Mucosa of descending colon (tissue), 3 donors: ENCODE results near the gene SMAD6. TPM values are rescaled to one million over a fixed set of nuclear protein-coding genes. Genes with fewer than 3 reads are reported as not detected.
A peak's percentile ranks its signal among the peaks of the same experiment; 100 is the strongest.

ENCODE experiments used
- ATAC-seq: fragments of 200-7000 bp; cut with Tn5 transposase; one replicate; pipeline ENCODE4 v1.9.1; 2020; ENCODE audit warnings: mild to moderate bottlenecking, moderate library complexity
- DNase-seq, 3 donors: peaks; one replicate each; pipeline ENCODE4 v3.0.0-alpha.2; 2020
- H3K36me3 ChIP-seq: fragments of 200-600 bp; one replicate; pipeline ENCODE4 v1.8.0; 2021; ENCODE audit warnings: low read depth, mild to moderate bottlenecking
- H3K4me1 ChIP-seq: fragments of 200-600 bp; one replicate; pipeline ENCODE4 v1.8.0; 2021; ENCODE audit warnings: low read depth, mild to moderate bottlenecking
- H3K4me3 ChIP-seq: fragments of 200-600 bp; one replicate; pipeline ENCODE4 v1.8.0; 2021; ENCODE audit warnings: mild to moderate bottlenecking
- H3K9me3 ChIP-seq: fragments of 200-600 bp; one replicate; pipeline ENCODE4 v1.8.0; 2021; ENCODE audit warnings: mild to moderate bottlenecking
- intact Hi-C, 2 donors: fragments of 100-400 bp; cut with DNase I in 1 of 2; cut with micrococcal nuclease in 1 of 2; formaldehyde crosslinking; loops; one replicate each; pipeline versions ENCODE4 v1.11.0 to v1.11.1; 2022; cut with DNase I, micrococcal nuclease
- total RNA-seq, 3 donors: library from RNA; stranded (reverse); fragmentation: NEBNext Ultra II Directional in 2 of 3; extraction: Animal tissue kit (Norgen Biotek cat#: 25700) in 2 of 3; gene quantifications; one replicate each; pipeline versions ENCODE4 v1.2.1 to v1.2.4, GENCODE V29; 2021 to 2023
- TF ChIP-seq, protein P1 (sequence below): fragments of 200-600 bp; IDR thresholded peaks from one replicate; pipeline ENCODE4 v1.8.0; 2022; ENCODE audit warnings: antibody characterized with exemption, mild to moderate bottlenecking
- donor health status: DM: no; HTN: no; CAD: no; lungs with moderate emphysema.
- donor health status: DM: no; HTN: no; CAD: no.
- donor health status: DM: no; HTN: yes; CAD: no.

The SMAD6 gene
- total RNA-seq, 3 donors from 2014 or later = 11.5 to 18.5 (median 12.8) TPM

DNA sequence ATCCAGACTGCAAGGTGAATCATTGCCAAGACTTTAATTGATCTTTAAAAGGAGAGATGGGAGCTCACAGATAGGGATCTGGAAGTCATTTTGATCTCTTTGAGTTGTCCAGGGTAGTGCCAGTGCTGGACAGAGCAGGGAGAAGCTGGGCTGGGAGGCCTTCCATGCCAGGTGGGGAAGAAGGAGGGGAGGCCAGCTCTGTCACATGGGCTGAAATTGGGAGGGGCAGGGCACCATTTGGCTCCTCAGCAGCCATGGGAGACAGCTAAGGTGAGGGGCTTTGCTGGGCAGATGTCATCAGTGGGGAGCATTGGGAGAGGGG, 23.4 kb downstream of the SMAD6 start:
- intact Hi-C loops = no loop called here
- H3K4me3 ChIP-seq = no peak overlapping the region
- TF ChIP-seq, protein P1, sequence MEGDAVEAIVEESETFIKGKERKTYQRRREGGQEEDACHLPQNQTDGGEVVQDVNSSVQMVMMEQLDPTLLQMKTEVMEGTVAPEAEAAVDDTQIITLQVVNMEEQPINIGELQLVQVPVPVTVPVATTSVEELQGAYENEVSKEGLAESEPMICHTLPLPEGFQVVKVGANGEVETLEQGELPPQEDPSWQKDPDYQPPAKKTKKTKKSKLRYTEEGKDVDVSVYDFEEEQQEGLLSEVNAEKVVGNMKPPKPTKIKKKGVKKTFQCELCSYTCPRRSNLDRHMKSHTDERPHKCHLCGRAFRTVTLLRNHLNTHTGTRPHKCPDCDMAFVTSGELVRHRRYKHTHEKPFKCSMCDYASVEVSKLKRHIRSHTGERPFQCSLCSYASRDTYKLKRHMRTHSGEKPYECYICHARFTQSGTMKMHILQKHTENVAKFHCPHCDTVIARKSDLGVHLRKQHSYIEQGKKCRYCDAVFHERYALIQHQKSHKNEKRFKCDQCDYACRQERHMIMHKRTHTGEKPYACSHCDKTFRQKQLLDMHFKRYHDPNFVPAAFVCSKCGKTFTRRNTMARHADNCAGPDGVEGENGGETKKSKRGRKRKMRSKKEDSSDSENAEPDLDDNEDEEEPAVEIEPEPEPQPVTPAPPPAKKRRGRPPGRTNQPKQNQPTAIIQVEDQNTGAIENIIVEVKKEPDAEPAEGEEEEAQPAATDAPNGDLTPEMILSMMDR = no peak
- no peaks in the 10 kb centered on the region for H3K9me3 ChIP-seq
- no peaks in the 10 kb centered on the region for H3K36me3 ChIP-seq
- no peak for DNase-seq
- no peak for ATAC-seq
- no peaks in the 10 kb centered on the region for H3K4me1 ChIP-seq

- ATAC-seq (no peak), DNase-seq (no peak)
- Histone ChIP-seq H3K9me3 (no peaks in the 10 kb centered on the region), H3K4me1 (no peaks in the 10 kb centered on the region), H3K36me3 (no peaks in the 10 kb centered on the region), H3K4me3 (no peak overlapping the region)
- TF ChIP-seq, protein P1 = no peak
- intact Hi-C loops = no loop called here
Observed at GRCh38 chr15:66726386-66726785, 24.4 kb downstream of the SMAD6 start.

GRCh38 chr15:66729331-66729951, 27.4 kb downstream of the SMAD6 start:
- no peak overlapping the region for H3K4me3 ChIP-seq
- intact Hi-C loops = no loop called here
- no peaks in the 10 kb centered on the region for H3K36me3 ChIP-seq
- no peaks in the 10 kb centered on the region for H3K9me3 ChIP-seq
- peak; percentile 13 for ATAC-seq
- no peaks in the 10 kb centered on the region for H3K4me1 ChIP-seq
- TF ChIP-seq, protein P1 = no peak
- no peak for DNase-seq

DNA sequence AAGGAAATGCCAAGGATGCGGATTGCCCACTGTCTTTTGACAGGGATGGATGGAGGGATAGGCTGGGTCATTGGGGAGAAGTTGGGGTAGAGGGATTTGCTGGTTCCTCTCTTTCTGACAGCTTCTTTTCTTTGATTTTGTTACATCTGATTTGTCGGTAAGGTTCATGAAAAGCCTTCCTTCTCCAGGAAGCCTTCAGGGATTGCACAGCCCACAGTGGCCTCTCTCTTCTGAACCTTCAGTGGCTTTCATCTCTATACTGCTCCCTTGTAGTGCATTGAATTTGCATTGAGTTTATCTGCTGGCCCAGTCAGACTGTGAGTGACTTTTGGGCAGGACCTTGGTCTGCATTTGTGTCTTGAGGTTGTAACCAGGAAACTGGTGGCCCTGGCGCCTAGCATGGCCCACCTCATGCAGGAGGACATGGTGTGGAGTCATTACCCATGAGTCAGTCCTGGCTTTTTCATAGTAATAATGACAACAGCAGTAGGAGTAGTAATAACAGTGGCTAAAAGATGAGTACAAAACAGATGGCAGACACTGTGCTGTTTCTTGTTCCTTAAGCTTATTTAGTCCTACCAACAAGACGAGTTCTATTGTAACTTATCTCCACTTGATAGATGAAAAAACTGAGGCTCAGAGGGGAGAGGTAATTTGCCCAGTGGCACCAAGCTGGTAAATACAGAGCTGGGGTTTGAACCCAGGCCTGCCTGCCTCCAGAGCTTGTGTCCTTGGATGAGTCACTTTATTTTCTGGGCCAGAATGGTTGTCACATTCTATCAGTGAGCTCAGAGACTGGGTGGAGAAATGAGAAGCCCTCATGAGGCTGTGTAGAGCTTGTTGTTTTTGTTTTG, 28.4 kb downstream of the SMAD6 start:
- no peaks in the 10 kb centered on the region for H3K4me1 ChIP-seq
- no peak for ATAC-seq

GRCh38 chr15:66733976-66734375, 31.9 kb downstream of the SMAD6 start:
- TF ChIP-seq, protein P1 = no peak
- intact Hi-C loops = no loop called here
- ATAC-seq (no peak), DNase-seq (no peak)
- Histone ChIP-seq H3K4me3 (no peak overlapping the region), H3K9me3 (no peaks in the 10 kb centered on the region), H3K36me3 (no peaks in the 10 kb centered on the region), H3K4me1 (no peaks in the 10 kb centered on the region)

More for the DNA sequence above, 28.4 kb downstream of the SMAD6 start:
- no peaks in the 10 kb centered on the region for H3K9me3 ChIP-seq
- intact Hi-C loops = no loop called here
- no peak for DNase-seq
- TF ChIP-seq, protein P1 = no peak
- H3K4me3 ChIP-seq = no peak overlapping the region
- no peaks in the 10 kb centered on the region for H3K36me3 ChIP-seq
